Activated CD8-positive, alpha-beta memory T cell treated with anti-CD3 and anti-CD28 coated beads for 48 hours (primary cell): ENCODE measurements around the gene NR2E3.

ENCODE experiments used
- DNase-seq, 3 experiments: peaks; one replicate each; pipeline ENCODE4 v3.0.0-alpha.2; 2020; ENCODE audit warnings: low read depth in 2 of 3, low spot score in 2 of 3

NR2E3 gene

DNA sequence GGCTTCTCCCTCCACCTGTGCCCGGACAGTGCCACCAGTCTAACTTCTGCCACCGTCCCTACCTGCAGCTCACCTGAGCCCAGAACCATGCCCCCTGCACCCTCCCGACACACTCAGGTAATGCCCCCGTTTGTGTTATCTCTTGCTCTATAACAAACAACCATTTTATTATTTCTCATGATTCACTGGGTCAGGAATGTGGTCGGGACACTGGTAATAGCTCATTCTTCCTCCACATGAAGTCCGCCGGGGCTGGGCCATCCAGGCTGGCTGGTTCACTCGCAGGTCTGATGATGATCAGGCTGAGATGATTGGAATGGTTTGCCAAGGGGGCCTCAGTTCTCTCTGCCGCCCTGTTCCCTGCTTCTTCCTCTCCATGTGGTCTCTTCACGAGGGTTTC, 20.3 kb upstream of the NR2E3 start:
- DNase-seq = no peak

- no peak for DNase-seq
Measured at GRCh38 chr15:71791975-71792374, 18.4 kb upstream of the NR2E3 start.

GRCh38 chr15:71792521-71792920, 17.8 kb upstream of the NR2E3 start:
- no peak for DNase-seq

DNA sequence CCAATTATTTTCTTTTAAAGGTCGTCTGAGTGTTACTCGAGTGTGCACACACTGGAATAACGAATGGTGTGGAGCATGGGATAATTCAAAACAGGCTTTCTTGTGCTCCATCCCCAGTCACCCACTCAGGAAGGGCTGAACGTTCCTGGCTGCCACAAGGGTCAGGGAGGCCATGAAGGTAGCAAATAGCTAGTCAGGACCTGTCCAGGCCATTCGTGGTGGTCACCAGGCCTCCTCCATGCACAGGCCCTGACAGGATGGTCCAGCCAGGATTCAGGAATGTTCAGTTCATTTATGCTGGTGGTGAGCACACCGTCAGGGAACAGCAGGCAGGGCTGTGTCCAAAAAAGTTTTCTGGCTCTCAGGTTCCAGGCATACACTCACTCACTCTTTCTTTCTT, 11.7 kb upstream of the NR2E3 start:
- DNase-seq = no peak

DNA sequence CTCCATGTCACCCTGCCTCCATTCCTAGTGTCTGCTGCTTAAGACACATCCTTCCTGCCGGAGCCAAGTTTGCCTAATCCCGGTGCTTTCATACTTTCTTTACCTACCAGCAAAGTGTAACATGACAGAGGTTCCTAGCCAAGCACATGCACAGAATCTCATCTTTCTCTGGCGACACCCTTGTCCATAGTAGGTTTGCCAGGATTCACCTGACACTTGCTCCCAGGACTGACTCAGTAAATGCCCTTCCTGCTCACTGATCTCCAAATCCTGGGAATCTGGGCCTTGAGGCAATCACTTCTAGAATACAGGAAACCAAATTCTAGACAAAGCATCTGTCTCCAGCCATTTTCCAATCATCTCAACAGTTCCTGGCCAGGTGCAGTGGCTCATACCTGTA, 10.2 kb upstream of the NR2E3 start:
- no peak for DNase-seq

GRCh38 chr15:71800835-71801745, 9.3 kb upstream of the NR2E3 start:
- no peak for DNase-seq

DNA sequence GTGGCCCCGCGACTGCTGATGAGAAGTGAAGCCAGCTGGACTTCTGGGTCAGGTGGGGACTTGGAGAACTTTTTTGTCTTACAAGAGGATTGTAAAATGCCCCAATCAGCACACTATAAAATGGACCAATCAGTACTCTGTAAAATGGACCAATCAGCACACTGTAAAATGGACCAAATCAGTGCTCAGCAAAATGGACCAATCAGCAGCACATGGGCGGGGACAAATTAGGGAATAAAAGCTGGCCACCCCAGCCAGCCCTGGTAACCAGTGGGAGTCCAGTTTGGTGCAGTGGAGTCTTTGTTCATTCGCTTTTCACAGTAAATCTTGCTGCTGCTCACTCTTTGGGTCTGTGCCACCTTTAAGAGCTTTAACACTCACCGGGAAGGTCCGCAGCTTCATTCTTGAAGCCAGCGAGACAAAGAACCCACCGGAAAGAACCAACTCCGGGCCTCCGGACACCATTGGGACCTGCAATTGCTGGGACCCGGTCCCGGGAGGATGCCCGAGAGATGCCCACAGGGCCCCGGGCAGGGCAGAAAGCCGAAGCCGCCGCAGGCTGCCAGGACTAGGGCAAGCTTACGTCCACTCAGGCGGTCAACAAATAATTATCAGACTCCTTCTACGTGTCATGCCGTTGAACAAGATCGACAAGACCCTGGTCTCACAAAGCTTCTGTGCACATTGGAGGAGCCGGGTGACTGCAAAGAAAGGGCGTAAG, 8.3 kb upstream of the NR2E3 start:
- DNase-seq = no peak

DNA sequence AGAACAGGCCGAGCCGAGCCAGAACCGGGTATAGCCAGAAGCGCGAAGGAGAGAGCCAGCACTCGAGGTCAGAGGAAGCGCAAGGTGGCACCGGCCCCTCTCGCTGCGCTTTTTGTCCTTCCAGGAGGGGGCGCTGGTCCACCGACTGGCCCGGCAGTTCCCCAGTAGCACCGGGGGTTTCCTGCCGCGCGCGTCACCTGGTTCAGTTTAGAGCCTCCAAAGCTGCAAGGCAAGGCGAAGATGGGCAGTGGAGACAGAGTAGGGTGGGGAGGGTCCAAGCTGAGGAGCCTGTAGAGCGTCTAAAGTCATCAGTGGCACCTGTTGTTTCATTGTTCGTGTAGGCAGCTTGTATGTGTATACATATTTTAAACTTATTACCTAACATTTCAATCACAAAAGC, 7.6 kb upstream of the NR2E3 start:
- no peak for DNase-seq

GRCh38 chr15:71804226-71804625, 6.1 kb upstream of the NR2E3 start:
- DNase-seq = no peak

GRCh38 chr15:71804695-71805470, 5.5 kb upstream of the NR2E3 start:
- no peak for DNase-seq

- no peak for DNase-seq
Measured at GRCh38 chr15:71806452-71806931, 3.9 kb upstream of the NR2E3 start.

- no peak for DNase-seq
Measured at GRCh38 chr15:71807125-71807629, 3.2 kb upstream of the NR2E3 start.

GRCh38 chr15:71807691-71808091, 2.7 kb upstream of the NR2E3 start:
- no peak for DNase-seq

- no peak for DNase-seq
Measured at GRCh38 chr15:71808311-71809020, 1.9 kb upstream of the NR2E3 start.

DNA sequence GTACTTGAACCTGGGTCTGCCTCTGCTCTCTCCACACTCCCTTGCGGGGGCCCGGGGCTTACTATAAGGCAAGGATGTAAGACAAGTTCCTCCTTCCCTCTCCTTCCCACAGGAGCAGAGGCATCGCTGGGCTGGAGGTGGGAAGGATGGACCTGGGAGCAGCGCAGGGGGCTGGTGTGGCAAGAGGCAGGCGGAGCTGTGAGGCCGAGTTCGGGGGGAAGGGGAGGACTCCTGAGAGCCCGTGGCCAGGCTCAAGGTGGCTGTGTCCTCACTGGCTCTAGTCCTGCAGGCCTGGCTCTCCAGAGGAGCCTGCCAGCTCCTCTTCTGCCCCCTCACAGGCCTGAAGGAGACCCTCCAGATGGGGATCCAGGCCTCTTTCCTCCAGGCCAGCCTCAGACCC, 1.0 kb upstream of the NR2E3 start:
- no peak for DNase-seq

GRCh38 chr15:71811036-71811736, 832 bp downstream of the NR2E3 start:
- no peak for DNase-seq

DNA sequence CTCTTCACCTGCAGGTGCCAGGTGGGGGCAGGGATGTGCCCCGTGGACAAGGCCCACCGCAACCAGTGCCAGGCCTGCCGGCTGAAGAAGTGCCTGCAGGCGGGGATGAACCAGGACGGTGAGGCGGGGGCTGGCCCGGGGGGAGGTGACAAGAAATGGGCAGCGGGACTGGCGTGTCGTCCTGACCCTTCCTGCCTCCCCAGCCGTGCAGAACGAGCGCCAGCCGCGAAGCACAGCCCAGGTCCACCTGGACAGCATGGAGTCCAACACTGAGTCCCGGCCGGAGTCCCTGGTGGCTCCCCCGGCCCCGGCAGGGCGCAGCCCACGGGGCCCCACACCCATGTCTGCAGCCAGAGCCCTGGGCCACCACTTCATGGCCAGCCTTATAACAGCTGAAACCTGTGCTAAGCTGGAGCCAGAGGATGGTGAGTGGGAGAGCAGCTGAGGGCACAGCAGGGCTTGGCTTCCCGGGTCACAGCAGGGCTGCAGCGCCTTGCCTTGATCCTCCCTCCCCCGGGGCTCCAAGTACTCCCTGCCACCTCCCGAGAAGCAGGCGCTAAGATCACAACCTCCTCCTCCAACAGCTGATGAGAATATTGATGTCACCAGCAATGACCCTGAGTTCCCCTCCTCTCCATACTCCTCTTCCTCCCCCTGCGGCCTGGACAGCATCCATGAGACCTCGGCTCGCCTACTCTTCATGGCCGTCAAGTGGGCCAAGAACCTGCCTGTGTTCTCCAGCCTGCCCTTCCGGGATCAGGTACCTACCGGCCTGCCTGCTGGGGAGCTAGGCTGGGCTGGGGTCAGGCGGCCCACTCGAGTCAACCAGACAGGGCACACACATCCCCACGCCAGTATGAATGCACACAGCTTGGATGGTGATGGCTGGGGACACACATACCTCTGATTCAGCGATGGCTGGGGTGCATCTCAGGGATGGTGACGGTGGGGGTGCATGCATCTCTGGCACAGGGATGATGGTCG, 1.7 kb downstream of the NR2E3 start:
- DNase-seq = no peak

GRCh38 chr15:71812966-71813722, 2.8 kb downstream of the NR2E3 start:
- DNase-seq = no peak
